IPS-NIHi7 (cell line): Measurements from ENCODE around the gene ANP32B.
"Not testable (repeated sequence)": the region's sequence is repeated elsewhere in the genome, so short reads cannot be mapped to it uniquely, and the experiment has no call there.

Source experiments
- DNase-seq: peaks from one replicate; pipeline ENCODE4 v3.0.0; 2012; ENCODE audit warnings: mixed read lengths; ENCODE audit errors: extremely low spot score

The ANP32B gene

DNA sequence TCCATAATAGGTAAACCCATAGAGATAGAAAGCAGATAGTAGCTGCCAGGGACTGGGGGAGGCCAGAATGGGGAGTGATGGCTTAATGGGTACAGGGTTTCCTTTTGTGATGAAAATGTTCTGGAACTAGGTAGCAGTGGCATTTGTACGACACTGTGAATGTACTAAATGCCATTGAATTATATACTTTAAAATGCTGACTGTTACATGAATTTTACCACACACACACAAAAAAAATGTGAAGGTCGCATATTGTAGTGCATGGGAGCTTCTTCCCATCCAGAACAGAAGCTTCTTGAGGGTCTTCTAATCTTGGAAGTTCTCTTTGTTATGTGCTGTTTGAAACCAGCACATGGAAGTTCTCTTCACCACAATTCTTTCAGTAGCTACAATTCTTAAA, 19.9 kb upstream of the ANP32B start:
- DNase-seq: no peak

DNA sequence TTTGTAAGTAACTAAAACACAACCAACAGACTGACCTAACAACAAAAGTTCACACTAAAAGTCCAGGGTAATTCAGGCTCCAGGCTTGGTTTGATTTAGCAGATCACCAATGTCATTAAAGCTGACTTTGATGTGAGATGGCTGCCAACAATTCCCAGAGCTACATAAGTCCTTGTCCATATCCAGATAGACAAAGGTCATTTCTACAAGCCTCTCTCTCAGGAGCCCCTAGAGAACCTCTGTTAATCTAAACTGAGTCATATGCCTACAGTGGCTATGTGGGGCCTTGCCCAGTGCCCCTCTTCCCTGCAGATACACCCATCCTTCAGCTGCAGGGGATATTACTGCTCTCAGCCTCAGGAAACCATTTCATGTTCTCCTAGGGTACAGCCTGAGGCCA, 18.2 kb upstream of the ANP32B start:
- no peak for DNase-seq

DNA sequence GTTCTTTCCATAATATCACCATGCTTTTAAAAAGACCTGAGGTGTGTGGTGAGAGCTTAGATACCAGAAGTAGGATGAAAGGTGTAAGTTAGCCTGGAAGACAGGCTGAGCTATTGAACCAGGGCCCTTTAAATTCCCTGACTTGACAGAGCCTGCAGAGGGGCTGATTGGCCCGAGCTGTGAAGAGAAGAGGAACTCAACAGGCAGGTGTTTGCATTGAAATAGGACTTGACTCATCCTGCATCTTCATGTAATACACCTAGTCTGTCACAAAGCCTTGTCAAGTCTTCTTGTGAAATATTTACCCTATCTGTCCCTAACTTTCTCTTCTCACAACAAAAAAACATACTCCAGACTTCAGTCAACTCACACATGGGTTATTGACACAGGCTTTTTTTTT, 16.6 kb upstream of the ANP32B start:
- DNase-seq: peak; percentile 54

DNA sequence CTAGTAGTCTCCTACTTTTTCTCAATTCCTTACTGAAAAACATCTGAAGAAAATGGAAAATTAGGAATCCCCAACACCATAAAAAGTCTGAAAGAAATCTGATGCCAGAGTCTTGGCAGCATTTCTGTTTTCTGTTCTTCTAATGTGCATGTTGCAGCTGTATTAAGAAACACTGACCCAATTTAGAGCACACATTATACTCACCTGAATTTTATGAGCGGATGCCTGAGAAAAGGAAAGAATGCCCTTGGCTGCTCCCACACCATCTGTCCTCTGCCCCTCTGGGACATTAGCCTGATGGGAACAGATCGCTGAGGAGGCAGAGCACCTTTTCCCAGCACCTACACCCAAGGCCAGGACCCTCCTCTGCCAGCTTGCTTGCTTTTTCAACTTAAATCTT, 14.1 kb upstream of the ANP32B start:
- no peak for DNase-seq

DNA sequence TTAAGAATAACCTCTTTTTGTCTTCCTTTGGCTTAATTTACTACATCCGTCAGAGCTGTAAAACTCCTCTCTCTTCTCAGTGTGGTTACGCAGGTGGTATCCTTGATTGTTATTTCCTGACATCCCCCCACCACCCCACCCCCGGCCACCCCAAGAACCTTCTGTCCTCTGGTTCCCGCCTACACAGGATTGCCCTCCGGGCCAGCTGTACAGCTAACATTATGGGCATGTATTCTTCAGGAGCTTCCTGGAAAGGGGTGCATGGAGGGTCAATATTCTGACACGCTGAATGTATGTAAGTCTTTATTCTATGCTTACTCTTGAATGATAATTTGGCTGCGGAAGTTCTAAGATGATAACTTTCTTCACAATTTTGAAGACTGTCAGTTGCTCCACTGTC, 13.0 kb upstream of the ANP32B start:
- no peak for DNase-seq

DNA sequence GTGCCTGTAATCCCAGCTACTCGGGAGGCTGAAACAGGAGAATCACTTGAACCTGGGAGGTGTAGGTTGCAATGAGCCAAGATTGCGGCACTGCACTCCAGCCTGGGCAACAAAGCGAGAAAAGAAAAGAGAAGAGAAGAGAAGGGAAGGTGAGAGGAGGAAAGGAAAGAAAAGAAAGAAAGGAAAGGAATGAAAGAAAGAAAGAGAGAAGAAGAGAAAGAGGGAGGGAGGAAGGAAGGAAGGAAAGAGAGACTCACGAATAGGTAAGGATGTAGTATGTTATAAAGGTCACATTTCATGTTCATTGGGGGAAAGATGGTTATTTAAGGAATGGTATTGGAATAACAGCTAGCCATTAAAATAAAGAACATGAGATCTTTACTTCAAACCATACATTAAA, 10.4 kb upstream of the ANP32B start:
- no peak for DNase-seq

DNA sequence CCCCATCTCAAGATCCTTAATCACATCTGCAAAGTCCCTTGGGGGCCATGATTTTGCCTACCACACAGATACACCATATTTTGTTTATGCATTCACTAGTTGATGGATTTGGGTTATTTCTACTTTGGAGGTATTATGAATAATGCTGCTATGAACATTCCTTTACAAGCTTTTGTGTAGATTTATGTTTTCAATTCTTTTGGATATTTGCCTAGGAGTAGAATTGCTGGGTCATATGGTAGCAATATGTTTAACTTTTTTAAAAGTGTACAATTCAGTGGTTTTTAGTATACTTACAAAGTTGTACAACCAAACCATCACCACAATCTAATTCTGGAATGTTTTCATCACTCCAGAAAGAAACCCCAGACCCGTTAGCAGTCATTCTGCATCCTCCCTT, 7.8 kb upstream of the ANP32B start:
- DNase-seq: no peak

DNA sequence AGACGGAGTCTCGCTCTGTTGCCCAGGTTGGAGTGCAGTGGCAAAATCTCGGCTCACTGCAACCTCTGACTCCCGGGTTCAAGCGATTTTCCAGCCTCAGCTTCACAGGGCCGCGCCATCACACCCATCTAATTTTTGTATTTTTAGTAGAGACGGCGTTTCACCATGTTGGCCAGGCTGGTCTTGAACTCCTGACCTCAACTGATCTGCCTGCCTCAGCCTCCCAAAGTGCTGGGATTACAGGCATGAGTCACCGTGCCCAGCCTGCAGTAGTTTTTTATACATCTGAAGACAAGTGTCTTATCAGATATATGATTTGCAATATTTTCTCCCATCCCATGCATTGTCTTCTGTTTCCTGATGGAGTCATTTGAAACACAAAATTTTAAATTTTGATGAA, 6.5 kb upstream of the ANP32B start:
- DNase-seq: not testable (repeated sequence)

DNA sequence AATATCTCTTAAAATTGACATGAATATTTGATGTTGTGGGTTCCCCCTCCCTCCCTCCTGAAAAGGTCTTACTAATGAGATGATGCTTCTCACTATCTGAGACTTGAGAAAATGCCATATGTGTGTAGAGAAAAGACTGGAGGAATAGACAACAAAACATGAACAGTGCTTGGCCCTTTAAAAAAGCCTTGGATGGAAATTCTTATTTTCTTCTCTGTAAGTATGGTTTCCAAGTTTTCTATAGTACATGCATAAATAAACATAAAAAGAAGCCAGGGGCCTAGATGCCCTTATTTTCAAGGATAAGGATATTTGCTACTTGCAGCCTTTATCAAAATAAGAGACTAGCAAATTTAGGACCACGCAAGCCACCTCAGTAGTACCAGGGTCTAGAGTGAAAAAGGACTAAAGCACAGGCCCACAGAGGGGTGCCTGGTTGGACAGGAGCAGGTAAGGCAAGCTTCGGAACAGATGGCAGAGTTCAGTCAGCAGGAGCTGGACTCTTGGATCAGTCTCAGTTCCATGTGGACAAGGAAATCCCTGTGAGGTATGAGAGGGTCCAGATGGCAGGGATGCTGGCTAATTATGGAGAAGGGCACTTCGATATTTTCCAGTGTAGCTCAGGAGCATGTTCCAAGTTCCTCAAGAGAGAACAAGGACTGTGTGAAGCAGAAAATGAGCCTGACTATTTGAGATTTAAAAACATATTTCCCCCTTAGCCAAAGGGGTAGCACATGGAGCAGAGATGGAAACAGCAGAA, 4.6 kb upstream of the ANP32B start:
- no peak for DNase-seq

DNA sequence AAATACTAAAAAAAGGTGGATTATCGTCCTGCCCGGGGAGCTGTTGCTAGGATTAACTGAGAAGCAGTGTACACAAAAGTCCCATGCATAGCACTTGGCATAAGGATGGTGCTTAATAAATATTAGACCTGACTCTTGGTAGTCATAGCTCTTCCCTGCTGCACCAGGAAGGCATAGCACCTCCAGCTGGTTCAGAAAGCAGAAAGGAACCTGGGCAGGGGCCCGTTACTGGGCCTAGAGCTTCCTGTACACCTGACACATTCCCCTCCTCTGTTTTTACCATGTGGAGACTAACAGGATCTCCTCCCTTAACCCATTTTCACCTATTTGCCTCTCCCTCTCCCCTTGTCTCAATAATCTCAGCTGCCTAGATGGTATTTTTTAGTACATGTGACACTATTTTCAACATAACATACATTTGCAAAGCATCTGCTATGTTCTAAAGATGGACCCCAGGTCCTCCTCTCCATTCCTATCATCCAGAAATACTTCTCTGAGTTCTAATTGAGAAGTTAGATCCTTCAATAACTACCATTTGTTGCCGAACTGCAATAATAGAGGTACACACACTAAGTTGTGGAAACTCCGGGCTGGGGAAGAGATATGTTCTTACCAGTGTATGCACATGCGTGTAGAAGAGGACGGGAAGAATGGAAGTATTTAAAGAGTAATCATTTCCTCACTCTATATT, 3.2 kb upstream of the ANP32B start:
- no peak for DNase-seq

DNA sequence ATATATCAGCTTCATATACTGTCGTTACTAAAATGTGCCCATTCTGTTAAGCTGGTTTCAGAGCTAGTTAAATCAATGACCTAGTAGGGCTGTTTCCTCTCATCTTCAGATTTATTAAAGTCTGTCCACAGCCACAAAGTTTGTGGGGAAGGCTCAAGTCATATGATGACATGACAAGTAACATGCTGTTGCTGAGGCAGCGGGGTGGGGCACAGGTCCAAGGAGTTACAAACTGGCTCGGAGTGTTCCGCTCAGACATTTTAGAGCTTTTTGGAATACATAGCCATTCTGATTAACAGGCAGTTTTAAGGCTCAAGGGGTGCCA, 2.7 kb upstream of the ANP32B start:
- no peak for DNase-seq

DNA sequence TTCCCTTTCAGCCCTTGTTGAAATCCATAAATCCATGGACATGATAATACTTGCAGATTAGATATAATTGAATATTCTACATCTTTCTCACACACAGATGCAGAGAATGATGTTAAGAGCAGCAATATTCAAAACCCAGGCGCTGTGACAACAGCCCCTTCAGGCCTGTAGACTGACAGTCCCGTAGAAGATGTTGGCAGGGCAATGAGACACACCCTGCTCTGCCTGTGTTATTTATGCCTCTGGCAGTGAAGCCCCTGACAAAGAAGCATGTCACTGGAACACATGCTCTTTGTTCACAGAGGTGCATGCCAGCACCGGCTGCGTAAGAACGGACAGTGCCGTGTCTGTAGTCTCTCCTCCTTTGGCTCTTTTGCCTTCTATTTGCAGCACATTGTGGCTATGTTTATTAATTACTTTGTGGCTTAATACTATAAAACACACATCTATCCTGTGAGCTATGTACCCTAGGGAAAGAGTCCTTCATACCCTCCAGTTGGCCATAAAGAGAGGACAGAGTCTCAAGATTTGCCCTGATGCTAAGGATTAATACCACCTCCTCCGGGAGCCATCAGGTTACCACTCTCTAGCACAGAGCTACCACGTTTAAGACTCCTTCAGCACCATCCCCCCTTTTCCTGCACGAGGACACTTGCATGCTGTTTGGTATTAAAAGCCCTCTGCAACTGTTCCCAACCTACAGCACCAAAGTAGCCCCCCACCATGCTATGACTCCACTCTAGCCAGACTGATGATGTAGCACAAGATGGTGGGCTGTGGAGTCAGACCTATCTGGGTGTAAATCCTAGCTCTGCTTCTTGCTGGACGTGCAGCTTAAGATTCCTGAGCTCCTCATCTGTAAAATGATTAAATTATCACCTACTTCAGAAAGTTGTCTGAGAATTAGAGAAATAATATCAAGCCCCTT, 2.0 kb upstream of the ANP32B start:
- DNase-seq: no peak

DNA sequence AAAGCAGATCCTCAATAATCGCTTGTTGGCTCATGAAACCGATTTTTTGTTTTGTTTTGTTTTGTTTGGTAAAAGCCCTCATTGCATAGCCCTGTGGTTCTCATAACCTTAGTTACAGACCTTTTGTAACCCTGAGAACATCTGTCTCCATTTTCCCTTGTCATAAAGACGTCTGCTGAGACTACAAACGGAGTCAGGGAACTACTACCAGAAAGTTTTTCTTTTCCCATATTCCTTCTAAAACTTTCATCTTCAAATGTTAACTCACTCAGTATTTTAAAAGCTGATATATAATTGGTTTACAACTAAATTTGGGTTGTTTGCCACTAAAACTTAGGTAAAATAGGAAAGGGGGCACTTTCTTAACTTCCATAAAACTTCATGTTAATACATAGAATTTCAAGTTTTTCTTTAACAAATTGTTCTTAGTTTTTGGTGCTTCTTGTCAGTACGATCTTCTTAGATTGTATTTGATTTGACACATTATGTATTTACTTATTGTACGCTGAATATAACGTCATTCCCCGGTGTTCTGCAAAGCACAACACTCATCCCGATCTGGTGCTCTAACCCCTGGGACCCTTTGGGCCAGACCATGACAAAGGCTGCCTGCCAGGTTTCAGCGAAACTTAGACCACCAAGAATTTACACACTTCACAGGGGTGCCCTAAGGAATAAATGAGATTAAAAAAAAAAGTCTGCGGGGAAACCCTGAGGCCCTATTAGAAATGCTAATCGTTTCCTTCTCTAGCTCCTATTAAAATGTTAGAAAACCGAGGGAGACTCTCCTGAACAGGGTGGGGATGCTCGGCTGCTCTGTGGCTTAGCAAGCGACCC, 1.1 kb upstream of the ANP32B start:
- peak; percentile 56 for DNase-seq

DNA sequence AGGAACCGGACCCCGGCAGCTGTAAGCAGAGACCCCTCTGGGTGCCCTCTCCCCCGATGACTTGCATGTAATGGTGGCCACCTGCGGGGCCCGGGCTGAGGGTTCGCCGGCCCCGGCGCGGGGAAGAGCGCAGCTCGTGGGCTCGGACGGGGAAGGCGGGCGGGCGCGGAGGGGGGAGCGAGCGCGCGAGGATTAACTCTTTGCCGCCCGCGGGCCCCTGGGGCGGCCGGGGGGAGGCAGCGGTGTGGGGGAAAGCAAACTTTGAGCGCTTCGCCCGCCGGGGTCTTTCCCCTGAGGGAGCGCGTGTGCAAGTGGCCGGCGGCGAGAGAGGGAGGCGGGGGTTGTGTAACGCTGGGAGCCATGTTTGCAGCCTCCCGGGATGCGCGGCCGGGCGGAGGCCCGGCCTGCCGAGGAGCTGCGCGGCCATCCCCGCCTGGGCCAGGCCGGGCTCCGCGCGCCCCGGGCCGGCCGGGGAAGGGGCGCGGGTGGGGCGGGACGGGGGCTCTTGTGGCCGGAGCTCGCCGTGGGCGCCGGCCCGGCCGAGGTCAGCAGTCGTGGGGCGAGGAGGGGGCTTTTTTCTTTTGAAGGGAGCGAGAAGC, 547 bp downstream of the ANP32B start:
- peak; percentile 41 for DNase-seq

DNA sequence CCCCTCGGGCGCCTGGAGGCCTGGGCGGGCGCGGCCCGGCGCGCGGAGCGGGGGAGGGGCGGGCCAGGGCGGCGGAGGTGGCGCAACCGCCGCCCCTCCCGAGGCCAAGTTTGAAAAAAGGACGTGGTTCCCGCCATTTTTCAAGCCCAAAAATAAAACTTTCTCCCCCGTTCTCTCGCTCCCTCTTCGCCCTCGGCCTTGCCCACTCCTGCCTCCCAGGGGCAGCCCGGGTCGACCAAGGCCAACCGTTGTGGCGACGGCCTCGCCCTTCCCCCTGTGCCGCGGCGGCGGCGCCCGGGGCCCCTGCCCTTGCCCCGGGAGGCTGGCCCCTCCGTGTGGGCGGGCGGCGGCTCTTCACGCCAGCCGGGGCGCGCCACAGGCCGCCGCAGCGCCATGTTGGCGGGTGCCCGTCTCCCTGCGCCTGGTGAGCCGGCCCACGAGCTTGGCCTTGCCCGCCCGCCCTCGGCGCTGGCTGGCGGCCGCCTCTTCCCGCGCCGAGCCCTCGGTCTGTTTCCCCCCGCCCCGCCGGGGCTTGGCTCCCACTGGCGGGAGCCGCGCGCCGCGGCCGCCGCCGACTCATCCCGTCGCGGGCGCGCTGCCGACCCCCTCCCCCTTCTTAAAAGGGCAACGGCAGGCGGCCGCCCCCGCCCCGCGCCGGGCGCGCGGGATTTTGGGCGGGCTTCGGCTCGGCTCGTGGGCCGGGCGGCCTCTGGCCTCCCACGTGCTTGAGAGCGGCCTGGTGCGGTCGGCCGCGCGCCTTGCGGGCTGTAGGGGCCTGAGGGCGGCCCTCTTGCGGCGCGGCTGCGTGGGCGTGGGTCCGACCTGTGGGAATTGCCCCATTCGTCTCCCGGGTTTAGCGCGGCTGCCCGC, 1.3 kb downstream of the ANP32B start:
- peak; percentile 63 for DNase-seq

DNA sequence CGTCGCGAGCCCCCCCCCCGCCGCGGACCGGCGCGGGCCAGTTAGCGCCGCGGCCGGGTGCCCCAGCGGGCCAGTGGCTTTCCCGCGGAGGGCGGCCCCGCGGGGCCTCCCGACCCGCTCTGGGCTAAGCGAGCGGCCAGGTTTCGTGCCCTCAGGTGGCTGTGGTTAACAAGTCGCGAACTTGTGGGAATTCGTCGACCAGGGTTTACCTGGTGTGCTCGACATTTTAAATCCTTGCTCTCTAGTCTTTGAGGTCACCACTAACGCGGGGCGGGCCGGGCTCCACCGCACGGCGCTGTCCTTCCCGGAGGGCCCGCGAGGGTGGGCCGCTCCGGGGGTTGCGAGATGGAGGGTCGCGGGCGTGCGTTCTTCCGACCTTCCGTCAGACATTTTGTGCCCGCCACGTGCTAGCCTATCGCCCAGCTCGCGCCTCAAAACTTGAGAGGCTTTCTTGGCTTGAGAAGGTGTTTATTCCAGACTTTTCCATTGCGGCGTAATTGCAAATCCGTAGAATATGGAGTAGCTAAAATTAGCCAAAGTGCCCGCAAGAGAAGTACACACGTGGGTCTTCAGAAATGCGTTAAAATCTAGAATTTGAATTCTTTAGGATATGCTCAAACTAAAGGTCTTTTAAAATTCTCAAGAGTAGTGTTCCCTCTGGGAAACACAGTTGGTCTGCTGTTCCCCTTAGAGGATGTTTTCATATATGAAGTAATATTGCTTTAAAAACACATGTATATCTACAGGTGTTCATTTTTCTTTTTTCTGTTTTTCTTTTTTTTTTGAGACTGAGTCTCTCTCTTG, 2.1 kb downstream of the ANP32B start:
- DNase-seq: peak; percentile 26

DNA sequence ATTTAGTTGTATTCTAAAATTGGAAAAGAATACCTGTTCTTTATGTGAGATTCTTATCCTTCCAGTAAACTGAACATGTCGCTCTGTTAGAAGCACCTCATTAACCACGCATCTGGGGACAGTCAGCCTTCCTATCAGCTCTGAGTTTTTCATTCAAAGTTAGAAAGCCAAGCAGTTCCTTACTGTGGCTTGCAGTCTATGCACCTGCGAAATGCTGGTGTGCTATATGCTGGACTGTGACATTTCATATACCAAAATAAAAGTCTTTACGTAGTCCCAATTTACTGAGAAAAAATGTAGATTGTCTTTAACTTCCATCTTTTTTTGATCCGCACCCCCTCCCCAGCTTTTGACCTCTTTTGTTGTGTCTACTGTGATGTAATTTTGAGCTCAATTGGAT, 4.3 kb downstream of the ANP32B start:
- no peak for DNase-seq

DNA sequence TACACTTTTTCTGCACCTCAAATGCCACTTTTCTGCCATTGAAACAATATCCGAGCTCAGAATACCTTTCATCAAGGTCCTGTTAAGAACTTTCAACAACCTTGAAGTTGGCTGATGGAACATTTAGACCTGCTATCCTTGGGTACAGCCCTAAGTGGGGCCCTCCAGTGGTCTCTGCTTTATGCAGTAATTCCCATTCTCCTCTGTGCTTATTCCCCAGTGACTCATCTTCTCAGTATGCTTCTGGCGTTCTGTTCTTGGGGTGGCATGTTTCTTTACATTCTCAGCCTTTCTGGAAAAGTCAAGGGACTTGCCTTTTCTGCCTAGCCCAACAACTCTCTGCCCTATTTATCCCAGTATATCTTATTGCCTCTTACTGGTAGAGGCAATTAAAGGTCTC, 7.1 kb downstream of the ANP32B start:
- DNase-seq: peak; percentile 52

DNA sequence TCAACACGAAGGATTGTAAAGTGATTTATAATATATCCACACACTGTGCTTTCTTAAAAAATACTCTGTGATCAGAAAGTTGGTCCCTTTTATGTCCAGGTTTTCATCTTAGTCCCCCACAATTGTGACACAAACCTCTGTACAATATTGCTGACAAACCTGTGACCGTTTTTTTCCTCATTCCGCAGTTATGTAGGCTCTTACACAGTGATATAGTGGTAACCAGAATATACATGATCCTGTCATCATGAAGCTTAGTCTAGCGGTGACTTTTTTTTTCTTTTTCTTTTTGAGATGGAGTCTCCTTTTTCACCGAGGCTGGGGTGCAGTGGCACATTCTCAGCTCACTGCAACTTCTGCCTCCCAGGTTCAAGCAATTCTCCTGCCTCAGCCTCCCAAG, 8.7 kb downstream of the ANP32B start:
- DNase-seq: no peak

DNA sequence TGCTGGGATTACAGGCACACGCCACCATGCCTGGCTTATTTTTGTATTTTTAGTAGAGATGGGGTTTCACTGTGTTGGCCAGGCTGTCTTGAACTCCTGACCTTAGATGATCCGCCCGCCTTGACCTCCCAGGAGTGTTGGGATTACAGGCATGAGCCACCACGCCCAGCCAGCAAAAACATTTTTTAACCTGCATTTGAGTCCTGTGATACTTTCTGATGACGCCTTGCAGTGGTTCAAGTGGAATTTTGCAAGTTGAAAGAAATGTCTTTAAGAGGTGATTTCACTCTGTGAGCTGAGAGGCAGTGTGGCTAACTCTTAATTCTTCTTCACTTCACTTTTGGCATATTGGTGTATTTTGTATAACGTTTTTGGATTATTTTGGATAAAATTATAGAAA, 9.1 kb downstream of the ANP32B start:
- no peak for DNase-seq
